HL-60 (cell line): ENCODE measurements around the gene ACER1.

ENCODE experiments used
- DNase-seq, 2 experiments: peaks; one replicate each; pipeline ENCODE4 v3.0.0-alpha.2; 2010 to 2020; ENCODE audit warnings: low read depth in 1 of 2, low spot score in 1 of 2
- H3K27ac ChIP-seq: fragments of 250-450 bp; sonication (Bioruptor Pico); replicated peaks from 2 replicates; pipeline ENCODE4 v1.5.1; 2020; ENCODE audit warnings: mild to moderate bottlenecking, moderate library complexity
- H3K27me3 ChIP-seq: fragments of 250-450 bp; sonication (Bioruptor Pico); 2 replicates; pipeline ENCODE4 v1.5.1; 2021; ENCODE audit warnings: mild to moderate bottlenecking, moderate library complexity; ENCODE audit not compliant: insufficient read depth, poor library complexity, severe bottlenecking
- H3K4me3 ChIP-seq: replicated peaks from 2 replicates; pipeline ENCODE4 v1.5.1; 2011; ENCODE audit warnings: mild to moderate bottlenecking, control low read depth, low read length; ENCODE audit not compliant: insufficient read depth
- CTCF ChIP-seq: IDR thresholded peaks from one replicate; pipeline ENCODE4 v1.5.1; 2011; ENCODE audit warnings: low read length, control low read depth, inconsistent platforms; ENCODE audit not compliant: insufficient read depth
- GABPA ChIP-seq: IDR thresholded peaks from 2 replicates; pipeline ENCODE4 v1.6.1; 2012; ENCODE audit warnings: low read depth
- POLR2AphosphoS5 ChIP-seq: IDR thresholded peaks from 2 replicates; pipeline ENCODE4 v1.6.1; 2012; ENCODE audit warnings: low read depth
- SPI1 ChIP-seq: IDR thresholded peaks from 2 replicates; pipeline ENCODE4 v1.6.1; 2012; ENCODE audit warnings: low read depth, mild to moderate bottlenecking, borderline replicate concordance
- TF ChIP-seq, protein P1 (sequence below): IDR thresholded peaks from 2 replicates; pipeline ENCODE4 v1.6.1; 2012; ENCODE audit warnings: low read depth; ENCODE audit not compliant: insufficient replicate concordance

The ACER1 gene

DNA sequence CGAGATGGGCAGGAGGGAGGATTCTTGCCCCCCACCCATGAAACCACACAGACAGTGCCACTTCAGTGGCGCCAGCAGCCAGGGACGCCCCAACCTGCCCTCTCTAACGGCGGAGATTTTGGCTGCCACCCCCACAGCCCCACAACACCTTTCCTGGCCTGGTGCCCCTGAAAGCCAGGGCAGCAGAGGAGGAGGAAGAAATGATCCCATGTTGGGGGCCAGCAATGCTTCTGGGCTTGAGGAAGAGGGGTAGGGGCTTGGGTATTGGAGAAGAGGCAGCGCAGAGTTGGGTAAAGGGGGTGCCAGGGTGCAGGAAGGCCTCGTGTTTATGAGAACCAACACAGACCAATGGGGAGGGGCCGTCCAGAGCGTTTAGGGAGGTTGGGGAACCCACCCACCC is 55.4 kb downstream of the ACER1 start:
- DNase-seq = no peak
- Histone ChIP-seq H3K27me3 (no peaks in the 10 kb centered on the region), H3K4me3 (no peak overlapping the region; the same call in 1 of the 2 replicates), H3K27ac (no peak overlapping the region)
- no peak for TF ChIP-seq POLR2AphosphoS5
- no peak for TF ChIP-seq GABPA
- no peak for TF ChIP-seq SPI1
- no peak for TF ChIP-seq CTCF
- TF ChIP-seq, protein P1, sequence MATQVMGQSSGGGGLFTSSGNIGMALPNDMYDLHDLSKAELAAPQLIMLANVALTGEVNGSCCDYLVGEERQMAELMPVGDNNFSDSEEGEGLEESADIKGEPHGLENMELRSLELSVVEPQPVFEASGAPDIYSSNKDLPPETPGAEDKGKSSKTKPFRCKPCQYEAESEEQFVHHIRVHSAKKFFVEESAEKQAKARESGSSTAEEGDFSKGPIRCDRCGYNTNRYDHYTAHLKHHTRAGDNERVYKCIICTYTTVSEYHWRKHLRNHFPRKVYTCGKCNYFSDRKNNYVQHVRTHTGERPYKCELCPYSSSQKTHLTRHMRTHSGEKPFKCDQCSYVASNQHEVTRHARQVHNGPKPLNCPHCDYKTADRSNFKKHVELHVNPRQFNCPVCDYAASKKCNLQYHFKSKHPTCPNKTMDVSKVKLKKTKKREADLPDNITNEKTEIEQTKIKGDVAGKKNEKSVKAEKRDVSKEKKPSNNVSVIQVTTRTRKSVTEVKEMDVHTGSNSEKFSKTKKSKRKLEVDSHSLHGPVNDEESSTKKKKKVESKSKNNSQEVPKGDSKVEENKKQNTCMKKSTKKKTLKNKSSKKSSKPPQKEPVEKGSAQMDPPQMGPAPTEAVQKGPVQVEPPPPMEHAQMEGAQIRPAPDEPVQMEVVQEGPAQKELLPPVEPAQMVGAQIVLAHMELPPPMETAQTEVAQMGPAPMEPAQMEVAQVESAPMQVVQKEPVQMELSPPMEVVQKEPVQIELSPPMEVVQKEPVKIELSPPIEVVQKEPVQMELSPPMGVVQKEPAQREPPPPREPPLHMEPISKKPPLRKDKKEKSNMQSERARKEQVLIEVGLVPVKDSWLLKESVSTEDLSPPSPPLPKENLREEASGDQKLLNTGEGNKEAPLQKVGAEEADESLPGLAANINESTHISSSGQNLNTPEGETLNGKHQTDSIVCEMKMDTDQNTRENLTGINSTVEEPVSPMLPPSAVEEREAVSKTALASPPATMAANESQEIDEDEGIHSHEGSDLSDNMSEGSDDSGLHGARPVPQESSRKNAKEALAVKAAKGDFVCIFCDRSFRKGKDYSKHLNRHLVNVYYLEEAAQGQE = no peak

GRCh38 chr19:6276447-6276846 is 57.0 kb downstream of the ACER1 start:
- H3K27ac ChIP-seq = no peak overlapping the region
- DNase-seq = no peak
- no peak overlapping the region for H3K4me3 ChIP-seq
- H3K27me3 ChIP-seq = no peaks in the 10 kb centered on the region
- TF ChIP-seq GABPA = no peak
- TF ChIP-seq, protein P1 = no peak
- no peak for TF ChIP-seq POLR2AphosphoS5
- no peak for TF ChIP-seq SPI1
- no peak for TF ChIP-seq CTCF

- DNase-seq = no peak
- Histone ChIP-seq H3K27me3 (no peaks in the 10 kb centered on the region), H3K4me3 (no peak overlapping the region), H3K27ac (peak overlapping the region; percentile 59; the same call in 1 of the 2 replicates)
- no peak for TF ChIP-seq CTCF
- TF ChIP-seq GABPA = no peak
- no peak for TF ChIP-seq SPI1
- TF ChIP-seq, protein P1 = no peak
- TF ChIP-seq POLR2AphosphoS5 = no peak
Measured at GRCh38 chr19:6275170-6275744, 58.2 kb downstream of the ACER1 start.
